Endodermal cell (in vitro differentiated cells): Measurements from ENCODE around the gene COL21A1. TPM values are rescaled to one million over a fixed set of nuclear protein-coding genes. Genes with fewer than 3 reads are reported as not detected.

Experiments used
- DNase-seq: peaks from one replicate; pipeline ENCODE4 v3.0.0-alpha.2; 2017
- H3K27ac ChIP-seq: 2 replicates; pipeline ENCODE4 v1.5.1; 2013; ENCODE audit warnings: mild to moderate bottlenecking, low read depth, low read length, moderate library complexity
- H3K27me3 ChIP-seq: 2 replicates; pipeline ENCODE4 v1.6.1; 2013; ENCODE audit warnings: mild to moderate bottlenecking, low read length, moderate library complexity; ENCODE audit not compliant: insufficient read depth, control insufficient read depth, poor library complexity, severe bottlenecking
- H3K36me3 ChIP-seq: 2 replicates; pipeline ENCODE4 v1.7.0; 2013; ENCODE audit warnings: mild to moderate bottlenecking, low read length, moderate library complexity; ENCODE audit not compliant: control insufficient read depth, insufficient read depth
- H3K4me1 ChIP-seq: one replicate; pipeline ENCODE4 v1.7.0; 2013; ENCODE audit warnings: low read length; ENCODE audit not compliant: control insufficient read depth, insufficient read depth
- H3K4me3 ChIP-seq: 2 replicates; pipeline ENCODE4 v1.5.1; 2013; ENCODE audit warnings: mild to moderate bottlenecking, low read length, moderate library complexity
- H3K9ac ChIP-seq: 2 replicates; pipeline ENCODE4 v1.6.1; 2013; ENCODE audit warnings: mild to moderate bottlenecking, low read length, moderate library complexity; ENCODE audit not compliant: poor library complexity, severe bottlenecking; ENCODE audit errors: extremely low read depth
- H3K9me3 ChIP-seq: 2 replicates; pipeline ENCODE4 v1.6.1; 2013; ENCODE audit warnings: mild to moderate bottlenecking, low read length, moderate library complexity; ENCODE audit not compliant: control insufficient read depth
- H3K27ac Mint-ChIP-seq: 2 replicates; pipeline ENCODE4 v1.8.0; 2020; ENCODE audit warnings: mixed read lengths
- H3K27me3 Mint-ChIP-seq: 2 replicates; pipeline ENCODE4 v1.8.0; 2021; ENCODE audit warnings: mild to moderate bottlenecking, mixed read lengths; ENCODE audit not compliant: insufficient read depth
- H3K36me3 Mint-ChIP-seq: 2 replicates; pipeline ENCODE4 v1.8.0; 2020; ENCODE audit warnings: low read depth, mixed read lengths
- H3K4me1 Mint-ChIP-seq: 2 replicates; pipeline ENCODE4 v1.8.0; 2020; ENCODE audit warnings: mixed read lengths
- H3K4me3 Mint-ChIP-seq: 2 replicates; pipeline ENCODE4 v1.8.0; 2020; ENCODE audit warnings: mild to moderate bottlenecking, moderate library complexity, mixed read lengths
- H3K9me3 Mint-ChIP-seq: 2 replicates; pipeline ENCODE4 v1.8.0; 2020; ENCODE audit warnings: mild to moderate bottlenecking, mixed read lengths
- WGBS, 2 experiments: methylation state at CpG; one replicate each; pipeline versions ENCODE4 v1.1.5 to v1.1.7; 2013; ENCODE audit warnings: missing lambda C conversion rate in 2 of 2, mixed read lengths in 1 of 2; ENCODE audit not compliant: insufficient coverage in 1 of 2, insufficient read length in 1 of 2; 5-methylcytosine and 5-hydroxymethylcytosine counted together
- total RNA-seq, 2 donors: library from RNA; stranded (reverse); fragmentation: NEBNext Ultra II Directional in 1 of 2; extraction: Animal tissue kit (Norgen Biotek cat#: 25700) in 1 of 2; gene quantifications; 2 replicates in 1 of 2; 3 replicates in 1 of 2; pipeline ENCODE4 v1.2.1, GENCODE V29; 2021
- TF ChIP-seq, protein P1 (sequence below): fragments of 200-600 bp; sonication (generic); conservative IDR thresholded peaks from 2 replicates; pipeline ENCODE4 v1.5.0; 2021; ENCODE audit warnings: antibody characterized with exemption, mild to moderate bottlenecking

Gene COL21A1
- total RNA-seq, 2 donors from 2014 or later, result 0.71 to 1.9 TPM

DNA sequence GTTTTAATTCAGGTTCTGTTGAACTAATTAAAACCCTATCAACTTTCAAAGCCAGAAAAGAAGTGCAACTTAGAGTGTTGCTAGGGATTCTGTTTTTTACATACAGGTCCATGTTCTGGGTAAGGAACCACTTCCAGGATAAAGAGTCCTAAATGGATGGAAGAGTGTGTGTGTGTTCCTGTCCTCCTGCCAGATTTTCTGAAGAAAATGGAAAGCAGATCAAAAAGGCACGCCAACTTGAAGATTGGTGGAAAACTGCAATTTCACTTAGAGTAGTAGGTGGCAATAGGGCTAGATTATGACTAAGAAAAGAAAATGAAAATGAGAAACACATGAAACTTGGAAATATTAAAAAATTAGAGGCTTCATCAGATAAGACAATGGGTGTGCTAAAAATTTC is 85.3 kb downstream of the COL21A1 start:
- Mint-ChIP-seq H3K4me1 (no peaks in the 10 kb centered on the region), H3K27me3 (peaks cover 2% of the 10 kb centered on the region), H3K9me3 (no peaks in the 10 kb centered on the region), H3K27ac (no peak overlapping the region), H3K36me3 (no peaks in the 10 kb centered on the region), H3K4me3 (no peak overlapping the region)
- Histone ChIP-seq H3K4me3 (no peak overlapping the region), H3K27me3 (no peaks in the 10 kb centered on the region), H3K4me1 (peaks cover 9% of the 10 kb centered on the region), H3K27ac (no peak overlapping the region), H3K9ac (no peak overlapping the region), H3K9me3 (no peaks in the 10 kb centered on the region), H3K36me3 (no peaks in the 10 kb centered on the region)
- TF ChIP-seq, protein P1, sequence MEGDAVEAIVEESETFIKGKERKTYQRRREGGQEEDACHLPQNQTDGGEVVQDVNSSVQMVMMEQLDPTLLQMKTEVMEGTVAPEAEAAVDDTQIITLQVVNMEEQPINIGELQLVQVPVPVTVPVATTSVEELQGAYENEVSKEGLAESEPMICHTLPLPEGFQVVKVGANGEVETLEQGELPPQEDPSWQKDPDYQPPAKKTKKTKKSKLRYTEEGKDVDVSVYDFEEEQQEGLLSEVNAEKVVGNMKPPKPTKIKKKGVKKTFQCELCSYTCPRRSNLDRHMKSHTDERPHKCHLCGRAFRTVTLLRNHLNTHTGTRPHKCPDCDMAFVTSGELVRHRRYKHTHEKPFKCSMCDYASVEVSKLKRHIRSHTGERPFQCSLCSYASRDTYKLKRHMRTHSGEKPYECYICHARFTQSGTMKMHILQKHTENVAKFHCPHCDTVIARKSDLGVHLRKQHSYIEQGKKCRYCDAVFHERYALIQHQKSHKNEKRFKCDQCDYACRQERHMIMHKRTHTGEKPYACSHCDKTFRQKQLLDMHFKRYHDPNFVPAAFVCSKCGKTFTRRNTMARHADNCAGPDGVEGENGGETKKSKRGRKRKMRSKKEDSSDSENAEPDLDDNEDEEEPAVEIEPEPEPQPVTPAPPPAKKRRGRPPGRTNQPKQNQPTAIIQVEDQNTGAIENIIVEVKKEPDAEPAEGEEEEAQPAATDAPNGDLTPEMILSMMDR, result no peak
- WGBS, 2 experiments, result 96 to 100% methylated on average over 1 of the region's 1 CpG
- no peak for DNase-seq

DNA sequence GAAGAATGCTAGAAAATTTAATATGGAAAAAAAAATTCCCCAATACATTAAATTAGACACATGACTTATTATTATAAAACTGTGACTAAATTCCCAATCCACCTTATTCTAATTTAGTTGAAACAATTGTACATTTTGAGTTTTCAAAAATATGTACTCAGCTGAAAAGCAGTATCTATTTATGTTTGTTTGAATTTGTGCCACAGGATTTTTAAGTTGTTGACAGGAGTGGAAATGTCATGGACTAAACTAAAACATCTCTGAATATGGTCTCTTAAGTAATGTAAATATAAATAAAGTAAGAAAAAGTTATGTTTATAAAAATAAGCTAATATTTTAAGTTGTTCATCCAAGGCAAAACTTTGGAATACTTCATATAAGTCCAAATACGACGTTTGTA is 86.9 kb downstream of the COL21A1 start:
- Mint-ChIP-seq H3K4me3 (no peak overlapping the region), H3K27ac (no peak overlapping the region), H3K4me1 (peaks cover 9% of the 10 kb centered on the region), H3K36me3 (no peaks in the 10 kb centered on the region), H3K27me3 (peaks cover 4% of the 10 kb centered on the region), H3K9me3 (no peaks in the 10 kb centered on the region)
- Histone ChIP-seq H3K9ac (no peak overlapping the region), H3K36me3 (no peaks in the 10 kb centered on the region), H3K27me3 (no peaks in the 10 kb centered on the region), H3K4me1 (peaks cover 9% of the 10 kb centered on the region), H3K27ac (no peak overlapping the region), H3K9me3 (no peaks in the 10 kb centered on the region), H3K4me3 (no peak overlapping the region)
- TF ChIP-seq, protein P1, result no peak
- DNase-seq, result no peak
- WGBS, 2 experiments, result 99 to 100% methylated on average over 2 of the region's 2 CpGs

DNA sequence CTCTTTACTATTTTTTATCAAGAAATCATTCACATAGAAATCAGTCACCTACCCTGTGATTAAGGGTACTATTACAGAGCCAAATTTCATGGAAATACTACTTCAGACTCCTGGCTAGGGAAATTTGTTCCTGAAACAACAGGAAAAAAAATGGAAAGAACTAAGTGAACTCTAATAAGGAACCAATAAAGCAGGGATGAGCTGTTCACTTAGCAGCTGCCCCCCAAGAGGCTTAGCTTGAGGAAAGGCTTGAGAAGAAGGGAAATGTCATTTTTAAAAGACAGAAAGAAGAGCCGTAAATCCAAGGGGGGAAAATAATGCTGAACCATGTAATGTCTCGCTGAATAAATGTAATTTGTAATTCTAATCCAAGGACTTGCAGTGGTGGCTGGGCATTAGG is 88.8 kb downstream of the COL21A1 start:
- H3K9me3 ChIP-seq, result peaks cover 16% of the 10 kb centered on the region
- WGBS, 2 experiments, result 86 to 95% methylated on average over 2 of the region's 2 CpGs
- H3K4me1 Mint-ChIP-seq, result peaks cover 9% of the 10 kb centered on the region
- no peak overlapping the region for H3K9ac ChIP-seq
- peaks cover 9% of the 10 kb centered on the region for H3K4me1 ChIP-seq
- no peak overlapping the region for H3K4me3 Mint-ChIP-seq
- no peak overlapping the region for H3K27ac Mint-ChIP-seq
- no peaks in the 10 kb centered on the region for H3K36me3 Mint-ChIP-seq
- H3K27me3 ChIP-seq, result no peaks in the 10 kb centered on the region
- TF ChIP-seq, protein P1, result no peak
- H3K9me3 Mint-ChIP-seq, result peaks cover 16% of the 10 kb centered on the region
- H3K4me3 ChIP-seq, result no peak overlapping the region
- H3K27ac ChIP-seq, result no peak overlapping the region
- no peak for DNase-seq
- peaks cover 19% of the 10 kb centered on the region for H3K27me3 Mint-ChIP-seq
- no peaks in the 10 kb centered on the region for H3K36me3 ChIP-seq
